Measurements from ENCODE around the gene SLC6A17. TPM values are rescaled to one million over a fixed set of nuclear protein-coding genes. Genes with fewer than 3 reads are reported as not detected.

Gene SLC6A17
- total RNA-seq, 4 donors from 2014 or later = 0.06 to 0.19 (median 0.12) TPM; not detected in 1

- ATAC-seq (ENCODE audit: low FRiP score) (no peak), DNase-seq (ENCODE audit: low spot score) (no peak)
- no peak for TF ChIP-seq CTCF (IDR thresholded peaks at IDR 0.05)
Observed at GRCh38 chr1:110206261-110206920, 56.1 kb downstream of the SLC6A17 start.

DNA sequence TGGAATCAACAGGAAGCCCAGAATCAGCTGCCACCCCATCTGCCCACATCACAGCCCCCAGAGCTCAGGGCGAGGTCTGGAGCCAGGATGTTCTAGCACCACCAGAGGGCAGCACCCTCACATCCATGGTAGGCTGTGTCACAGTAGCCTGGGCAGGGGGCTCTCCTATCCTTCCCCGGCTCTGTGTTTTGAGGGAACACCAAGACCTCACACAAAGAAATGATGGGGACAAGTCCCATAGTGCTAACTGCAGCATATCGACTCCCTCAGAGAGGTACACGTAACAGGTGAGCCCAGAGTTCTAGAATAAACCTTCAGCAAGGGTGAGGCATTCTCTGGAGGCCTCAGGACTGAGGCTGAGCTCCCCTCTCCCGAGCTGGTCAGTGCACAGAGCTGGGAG, 57.5 kb downstream of the SLC6A17 start:
- peak in 1 of 3 donors; percentile 53 for TF ChIP-seq CTCF (IDR thresholded peaks at IDR 0.05)
- ATAC-seq (ENCODE audit: low FRiP score) = no peak
- DNase-seq (ENCODE audit: low spot score) = peak; percentile 73

- no peak for ATAC-seq (ENCODE audit: low FRiP score)
- TF ChIP-seq CTCF (IDR thresholded peaks at IDR 0.05) = no peak
- DNase-seq (ENCODE audit: low spot score) = no peak
Observed at GRCh38 chr1:110208916-110209645, 58.8 kb downstream of the SLC6A17 start.

GRCh38 chr1:110209715-110210603, 59.7 kb downstream of the SLC6A17 start, which contains the start of gene KCNC4:
Gene KCNC4, plus strand, starts transcription at chr1:110210314. Its CDS starts 1,186 bp downstream, at chr1:110211500.
- no peak for TF ChIP-seq CTCF (IDR thresholded peaks at IDR 0.05)
- ATAC-seq (ENCODE audit: low FRiP score) (peak; percentile 85), DNase-seq (ENCODE audit: low spot score) (peak; percentile 31)

- DNase-seq (ENCODE audit: low spot score) = no peak
- TF ChIP-seq CTCF (IDR thresholded peaks at IDR 0.05) = no peak
- peak; percentile 10 for ATAC-seq (ENCODE audit: low FRiP score)
Observed at GRCh38 chr1:110210604-110211495, 60.6 kb downstream of the SLC6A17 start.
